ENCODE data around the gene GMPR2.
A peak's percentile ranks its signal among the peaks of the same experiment; 100 is the strongest.
"Not testable (repeated sequence)": the region's sequence is repeated elsewhere in the genome, so short reads cannot be mapped to it uniquely, and the experiment has no call there.

Gene GMPR2

GRCh38 chr14:24231263-24232120 lies 1.2 kb upstream of the GMPR2 start:
- DNase-seq (ENCODE audit: low read depth): no peak

- DNase-seq (ENCODE audit: low read depth): peak; percentile 95
Observed at GRCh38 chr14:24232121-24232644, 546 bp upstream of the GMPR2 start, which contains the start of gene NEDD8. NEDD8 (minus strand) TSS chr14:24232367; CDS start chr14:24232267, 100 bp downstream.

- DNase-seq (ENCODE audit: low read depth): no peak
Observed at GRCh38 chr14:24233538-24233866, 773 bp downstream of the GMPR2 start.

- DNase-seq (ENCODE audit: low read depth): no peak
Observed at GRCh38 chr14:24234095-24235005, 1.6 kb downstream of the GMPR2 start.

GRCh38 chr14:24235804-24236688 lies 3.3 kb downstream of the GMPR2 start:
- DNase-seq (ENCODE audit: low read depth): no peak

GRCh38 chr14:24236689-24237462 lies 4.1 kb downstream of the GMPR2 start:
- no peak for DNase-seq (ENCODE audit: low read depth)

GRCh38 chr14:24237463-24237955 lies 4.8 kb downstream of the GMPR2 start:
- no peak for DNase-seq (ENCODE audit: low read depth)

GRCh38 chr14:24238123-24238522 lies 5.4 kb downstream of the GMPR2 start:
- no peak for DNase-seq (ENCODE audit: low read depth)

GRCh38 chr14:24238527-24239037 lies 5.9 kb downstream of the GMPR2 start:
- DNase-seq (ENCODE audit: low read depth): no peak

- DNase-seq (ENCODE audit: low read depth): no peak
Observed at GRCh38 chr14:24240110-24240918, 7.6 kb downstream of the GMPR2 start.

- DNase-seq (ENCODE audit: low read depth): no peak
Observed at GRCh38 chr14:24241829-24242443, 9.2 kb downstream of the GMPR2 start.

GRCh38 chr14:24243336-24243836 lies 10.7 kb downstream of the GMPR2 start:
- DNase-seq (ENCODE audit: low read depth): no peak

GRCh38 chr14:24245350-24245749 lies 12.6 kb downstream of the GMPR2 start:
- not testable (repeated sequence) for DNase-seq (ENCODE audit: low read depth)

- no peak for DNase-seq (ENCODE audit: low read depth)
Observed at GRCh38 chr14:24246765-24247212, 14.1 kb downstream of the GMPR2 start.

- no peak for DNase-seq (ENCODE audit: low read depth)
Observed at GRCh38 chr14:24247422-24247821, 14.7 kb downstream of the GMPR2 start.

GRCh38 chr14:24249230-24250021 lies 16.7 kb downstream of the GMPR2 start:
- DNase-seq (ENCODE audit: low read depth): no peak

- DNase-seq (ENCODE audit: low read depth): no peak
Observed at GRCh38 chr14:24250354-24250753, 17.6 kb downstream of the GMPR2 start.

- DNase-seq (ENCODE audit: low read depth): peak; percentile 31
Observed at GRCh38 chr14:24251880-24252288, 19.2 kb downstream of the GMPR2 start.

Measured in GM04503 (cell line).